H1 (cell line): ENCODE measurements around the gene DMAC2. TPM values are rescaled to one million over a fixed set of nuclear protein-coding genes. Genes with fewer than 3 reads are reported as not detected.

ENCODE experiments used
- CTCF ChIA-PET: fragments of 300-600 bp; sonication (Branson Sonifier 250); formaldehyde crosslinking; loops from one replicate; lab custom pipeline; 2021; ENCODE audit not compliant: partially characterized antibody; lab: Charles Lee
- POLR2A ChIA-PET: fragments of 300-600 bp; sonication (Branson Sonifier 250); formaldehyde crosslinking; loops from one replicate; lab custom pipeline; 2021; ENCODE audit warnings: inconsistent platforms; ENCODE audit not compliant: partially characterized antibody; lab: Charles Lee
- DNase-seq, 2 experiments: peaks; one replicate each; pipeline versions ENCODE4 v3.0.0 to v3.0.0-alpha.2; 2010 to 2022; ENCODE audit warnings: low spot score in 2 of 2, low read depth in 1 of 2, mixed read lengths in 1 of 2
- FAIRE-seq: peaks from 2 replicates; lab custom pipeline; 2011; peaks lifted over from hg19 to GRCh38; lab: Jason Lieb, UNC
- H2AFZ ChIP-seq: 2 replicates; pipeline ENCODE4 v1.8.1; 2012; ENCODE audit warnings: low read length, inconsistent platforms
- H2AK5ac ChIP-seq: 2 replicates; pipeline ENCODE4 v1.6.1; 2013; ENCODE audit warnings: low read depth, low read length
- H2BK120ac ChIP-seq: replicated peaks from 2 replicates; pipeline ENCODE3; 2013; ENCODE audit warnings: low read depth, low read length, inconsistent platforms
- H2BK12ac ChIP-seq: 2 replicates; pipeline ENCODE4 v1.6.1; 2013; ENCODE audit warnings: low read depth, low read length
- H2BK15ac ChIP-seq: 2 replicates; pipeline ENCODE4 v1.6.1; 2013; ENCODE audit warnings: low read length
- H2BK20ac ChIP-seq: 2 replicates; pipeline ENCODE4 v1.6.1; 2013; ENCODE audit warnings: low read length
- H2BK5ac ChIP-seq: 2 replicates; pipeline ENCODE4 v1.6.1; 2013; ENCODE audit warnings: low read depth, low read length
- H3K14ac ChIP-seq: 2 replicates; pipeline ENCODE4 v1.6.1; 2013; ENCODE audit warnings: inconsistent platforms; ENCODE audit not compliant: insufficient read length
- H3K18ac ChIP-seq: 2 replicates; pipeline ENCODE4 v1.6.1; 2013; ENCODE audit warnings: low read length; ENCODE audit errors: extremely low read depth
- H3K23ac ChIP-seq: 2 replicates; pipeline ENCODE4 v1.6.1; 2013; ENCODE audit warnings: inconsistent platforms; ENCODE audit not compliant: insufficient read length
- H3K23me2 ChIP-seq: 2 replicates; pipeline ENCODE4 v1.6.1; 2013; ENCODE audit warnings: low read depth, low read length
- H3K27ac ChIP-seq: 2 replicates; pipeline ENCODE4 v1.6.1; 2011; ENCODE audit warnings: low read depth, low read length, inconsistent platforms
- H3K27me3 ChIP-seq, 4 experiments: replicated peaks in 1 of 4; 1 replicate in 1 of 4; 2 replicates in 3 of 4; pipeline versions ENCODE4 v1.6.1 to v1.8.1; 2011 to 2013; ENCODE audit warnings: low read length in 3 of 4, mild to moderate bottlenecking in 3 of 4, inconsistent platforms in 2 of 4, mixed read lengths in 2 of 4, moderate library complexity in 1 of 4; ENCODE audit not compliant: control insufficient read depth in 3 of 4, insufficient read depth in 3 of 4; ENCODE audit errors: extremely low read depth in 1 of 4
- H3K36me3 ChIP-seq, 4 experiments: 2 replicates each; pipeline versions ENCODE4 v1.6.1 to v1.8.1; 2011 to 2013; ENCODE audit warnings: mild to moderate bottlenecking in 4 of 4, low read length in 3 of 4, moderate library complexity in 2 of 4, control low read depth in 1 of 4, inconsistent platforms in 1 of 4; ENCODE audit not compliant: insufficient read depth in 4 of 4, control insufficient read depth in 2 of 4
- H3K4ac ChIP-seq: replicated peaks from 2 replicates; pipeline ENCODE3; 2013; ENCODE audit warnings: low read length, low read depth, mixed read lengths, inconsistent platforms; ENCODE audit not compliant: insufficient read length
- H3K4me1 ChIP-seq, 4 experiments: replicated peaks in 1 of 4; 1 replicate in 1 of 4; 2 replicates in 3 of 4; pipeline versions ENCODE4 v1.6.1 to v1.8.1; 2011 to 2013; ENCODE audit warnings: low read length in 3 of 4, inconsistent platforms in 2 of 4, mixed read lengths in 1 of 4; ENCODE audit not compliant: insufficient read depth in 4 of 4, control insufficient read depth in 3 of 4
- H3K4me2 ChIP-seq, 2 experiments: 2 replicates each; pipeline versions ENCODE4 v1.6.1 to v1.8.1; 2011 to 2013; ENCODE audit warnings: low read depth in 2 of 2, low read length in 2 of 2, control low read depth in 1 of 2, inconsistent platforms in 1 of 2, mild to moderate bottlenecking in 1 of 2; ENCODE audit not compliant: insufficient read depth in 1 of 2
- H3K4me3 ChIP-seq, 4 experiments: fragments of 200-600, 300-600 bp in 1 of 4; sonication (generic), shearing (Covaris generic), sonication (Bioruptor Twin) in 1 of 4; 2 replicates each; pipeline versions ENCODE4 v1.5.1 to v1.8.1; 2011 to 2016; ENCODE audit warnings: low read length in 4 of 4, low read depth in 3 of 4, control low read depth in 2 of 4, inconsistent platforms in 2 of 4, mild to moderate bottlenecking in 2 of 4, mixed read lengths in 1 of 4, moderate library complexity in 1 of 4; ENCODE audit not compliant: insufficient read depth in 2 of 4; ENCODE audit errors: extremely low read depth in 1 of 4
- H3K56ac ChIP-seq: replicated peaks from 2 replicates; pipeline ENCODE3; 2013; ENCODE audit warnings: low read depth, mild to moderate bottlenecking, mixed read lengths, low read length, inconsistent platforms; ENCODE audit not compliant: insufficient read length
- H3K79me1 ChIP-seq: 2 replicates; pipeline ENCODE4 v1.6.1; 2013; ENCODE audit warnings: low read depth, low read length, control low read depth
- H3K79me2 ChIP-seq, 2 experiments: 2 replicates each; pipeline versions ENCODE4 v1.6.1 to v1.8.1; 2012 to 2013; ENCODE audit warnings: low read length in 2 of 2, mild to moderate bottlenecking in 2 of 2, inconsistent platforms in 1 of 2; ENCODE audit not compliant: insufficient read depth in 2 of 2, control insufficient read depth in 1 of 2
- H3K9ac ChIP-seq, 4 experiments: replicated peaks in 1 of 4; 1 replicate in 1 of 4; 2 replicates in 3 of 4; pipeline versions ENCODE4 v1.6.1 to v1.8.1; 2011 to 2013; ENCODE audit warnings: low read depth in 3 of 4, low read length in 3 of 4, control low read depth in 2 of 4, mild to moderate bottlenecking in 2 of 4, moderate library complexity in 2 of 4, inconsistent platforms in 1 of 4; ENCODE audit errors: extremely low read depth in 1 of 4
- H3K9me3 ChIP-seq, 2 experiments: 2 replicates each; pipeline versions ENCODE4 v1.6.1 to v1.8.1; 2012 to 2013; ENCODE audit warnings: mild to moderate bottlenecking in 2 of 2, moderate library complexity in 2 of 2, control low read depth in 1 of 2, inconsistent platforms in 1 of 2, low read depth in 1 of 2, low read length in 1 of 2, mixed read lengths in 1 of 2; ENCODE audit not compliant: insufficient read depth in 2 of 2
- H4K20me1 ChIP-seq, 2 experiments: replicated peaks in 1 of 2; 2 replicates each; pipeline versions ENCODE3 to v1.8.1; 2011 to 2013; ENCODE audit warnings: inconsistent platforms in 2 of 2, low read length in 2 of 2, mild to moderate bottlenecking in 1 of 2; ENCODE audit not compliant: insufficient read depth in 2 of 2, control insufficient read depth in 1 of 2
- H4K5ac ChIP-seq: 2 replicates; pipeline ENCODE4 v1.6.1; 2013; ENCODE audit warnings: low read length, low read depth, mixed read lengths, inconsistent platforms; ENCODE audit not compliant: insufficient read length
- H4K8ac ChIP-seq: 2 replicates; pipeline ENCODE4 v1.8.0; 2013; ENCODE audit warnings: mild to moderate bottlenecking, moderate library complexity, low read length, inconsistent platforms; ENCODE audit not compliant: insufficient read depth; ENCODE audit errors: extremely low read depth
- H4K91ac ChIP-seq: replicated peaks from 2 replicates; pipeline ENCODE3; 2013; ENCODE audit warnings: low read length, mixed read lengths, inconsistent platforms; ENCODE audit not compliant: insufficient read length
- EGR1 ChIP-seq: IDR thresholded peaks from 2 replicates; pipeline ENCODE4 v1.6.1; 2011; ENCODE audit warnings: low read depth, low read length, borderline replicate concordance
- KDM4A ChIP-seq: IDR thresholded peaks from one replicate; pipeline ENCODE4 v1.7.1; 2012; ENCODE audit warnings: low read depth, mild to moderate bottlenecking, moderate library complexity, low read length, inconsistent platforms; ENCODE audit not compliant: severe bottlenecking
- PHF8 ChIP-seq: fragments of 200-600 bp; sonication (generic); conservative IDR thresholded peaks from 2 replicates; pipeline ENCODE4 v1.7.1; 2012; ENCODE audit warnings: low read depth, mild to moderate bottlenecking, inconsistent platforms, low read length, moderate library complexity
- POLR2AphosphoS5 ChIP-seq: IDR thresholded peaks from 2 replicates; pipeline ENCODE4 v1.6.1; 2011; ENCODE audit warnings: low read depth, low read length
- SP2 ChIP-seq: IDR thresholded peaks from 2 replicates; pipeline ENCODE4 v1.6.1; 2012; ENCODE audit warnings: mild to moderate bottlenecking, low read length, inconsistent platforms
- SP4 ChIP-seq: IDR thresholded peaks from 2 replicates; pipeline ENCODE4 v1.6.1; 2012; ENCODE audit warnings: low read length, inconsistent platforms
- SUZ12 ChIP-seq: fragments of 200-600 bp; sonication (generic); IDR thresholded peaks from 2 replicates; pipeline ENCODE4 v1.6.1; 2012; ENCODE audit warnings: mild to moderate bottlenecking, inconsistent platforms, low read length, moderate library complexity, mixed read lengths
- TAF7 ChIP-seq: optimal IDR thresholded peaks from 2 replicates; pipeline ENCODE3; 2011; ENCODE audit warnings: low read depth, mild to moderate bottlenecking, inconsistent platforms, low read length, moderate library complexity, borderline replicate concordance
- WGBS, 2 experiments: shearing (Covaris generic) in 1 of 2; methylation state at CpG; one replicate each; pipeline versions ENCODE4 v1.1.6 to v1.1.7; 2013 to 2015; ENCODE audit warnings: low lambda C conversion rate in 2 of 2, mixed read lengths in 2 of 2, inconsistent platforms in 1 of 2, low coverage in 1 of 2, missing lambda C conversion rate in 1 of 2; ENCODE audit not compliant: insufficient replicate concordance in 2 of 2, insufficient coverage in 1 of 2, insufficient read length in 1 of 2; ENCODE audit errors: extremely low coverage in 1 of 2, missing lambda C conversion rate in 1 of 2; 5-methylcytosine and 5-hydroxymethylcytosine counted together
- polyA plus RNA-seq, 7 experiments: library from polyadenylated mRNA; depleted of rRNA in 3 of 7; stranded (reverse) in 5 of 7; unstranded in 2 of 7; fragments of >200 nt in 5 of 7; fragments of 200-250 nt in 2 of 7; gene quantifications; 1 replicate in 5 of 7; 2 replicates in 1 of 7; 4 replicates in 1 of 7; pipeline versions ENCODE4 v1.2.1 to v1.2.3, GENCODE V29; 2011 to 2013; ENCODE audit warnings: missing spikeins in 2 of 7, mixed read lengths in 2 of 7
- total RNA-seq: library from RNA; stranded (reverse); fragmentation: NEBNext Ultra II Directional; extraction: Animal tissue kit (Norgen Biotek cat#: 25700); gene quantifications from 2 replicates; pipeline ENCODE4 v1.2.1, GENCODE V29; 2021

The DMAC2 gene
- total and polyA plus RNA-seq, 2 of the 8 experiments (the other 6 are each of a cell fraction or from before 2014, with no cell fraction given) = 86.8 to 170 TPM

GRCh38 chr19:41442473-41443355 is 3.0 kb upstream of the DMAC2 start, which contains the start of gene ERICH4:
TSS of gene ERICH4 (plus strand) at chr19:41443156. CDS start at chr19:41443170, 14 bp downstream.
- Histone ChIP-seq H2BK120ac (no peak within 1 kb of the TSS), H3K27me3 (0 out of 7 replicates have a peak, but pooled peaks cover 0 to 3% (median 0%) of the 10 kb centered on the region in 4 experiments), H2BK12ac (no peak within 1 kb of the TSS), H3K14ac (no peak within 1 kb of the TSS), H3K18ac (no peak within 1 kb of the TSS), H3K23ac (no peak within 1 kb of the TSS), H3K79me1 (0 out of 2 replicates have a peak, but pooled peaks cover 4% of the 10 kb centered on the region), H2AFZ (no peak within 1 kb of the TSS), H3K9ac (no peak within 1 kb of the TSS), H4K91ac (no peak within 1 kb of the TSS), H3K4me3 (no peak within 1 kb of the TSS), H3K36me3 (peaks cover 0 to 5% (median 1%) of the 10 kb centered on the region in 4 experiments; a peak in 1 of 8 replicates), H3K27ac (no peak within 1 kb of the TSS), H3K56ac (no peak within 1 kb of the TSS), H2BK5ac (no peak within 1 kb of the TSS)
- ChIA-PET POLR2A (interaction anchor here (0.8 kb wide), 1 partner anchor 10 kb away, joined by 4 read pairs; no protein-coding TSS in a partner anchor), CTCF (interaction anchor here (0.6 to 20.4 kb wide), 5 partner anchors 10 to 139 kb away, joined by 3 to 364 read pairs (median 4); no protein-coding TSS in a partner anchor)
- FAIRE-seq = no peak
- TF ChIP-seq PHF8 (no peak), SUZ12 (no peak), EGR1 (no peak), POLR2AphosphoS5 (no peak), TAF7 (no peak), KDM4A (no peak), SP2 (no peak), SP4 (no peak)
- TF ChIP-seq, all 59 proteins: peak for 0
- H4K20me1 ChIP-seq = no peaks in the 10 kb centered on the region
- no peak within 1 kb of the TSS for H3K4ac ChIP-seq
- H2BK15ac ChIP-seq = no peak within 1 kb of the TSS
- peaks cover 0 to 8% of the 10 kb centered on the region in 2 experiments; a peak in 1 of 4 replicates for H3K79me2 ChIP-seq
- WGBS, 2 experiments = 81% methylated on average over 5 of the region's 7 CpGs; no CpG with 5 or more reads in 1 of the 2 experiments
- H3K4me2 ChIP-seq = no peak within 1 kb of the TSS
- H3K9me3 ChIP-seq = no peaks in the 10 kb centered on the region
- no peak within 1 kb of the TSS for H4K8ac ChIP-seq
- no peak within 1 kb of the TSS for H2AK5ac ChIP-seq
- H3K23me2 ChIP-seq = no peaks in the 10 kb centered on the region; the same call in 1 of the 2 replicates
- H2BK20ac ChIP-seq = no peak within 1 kb of the TSS
- H4K5ac ChIP-seq = no peak within 1 kb of the TSS
- H3K4me1 ChIP-seq = no peaks in the 10 kb centered on the region
- DNase-seq = no peak
